CD4-positive, alpha-beta T cell treated with Interleukin-6 for 4 hours (primary cell): ENCODE measurements around the gene ZDHHC1.

Experiments used
- DNase-seq: peaks from one replicate; pipeline ENCODE4 v3.0.0-alpha.2; 2020; ENCODE audit warnings: mixed read lengths

ZDHHC1 gene, protein sequence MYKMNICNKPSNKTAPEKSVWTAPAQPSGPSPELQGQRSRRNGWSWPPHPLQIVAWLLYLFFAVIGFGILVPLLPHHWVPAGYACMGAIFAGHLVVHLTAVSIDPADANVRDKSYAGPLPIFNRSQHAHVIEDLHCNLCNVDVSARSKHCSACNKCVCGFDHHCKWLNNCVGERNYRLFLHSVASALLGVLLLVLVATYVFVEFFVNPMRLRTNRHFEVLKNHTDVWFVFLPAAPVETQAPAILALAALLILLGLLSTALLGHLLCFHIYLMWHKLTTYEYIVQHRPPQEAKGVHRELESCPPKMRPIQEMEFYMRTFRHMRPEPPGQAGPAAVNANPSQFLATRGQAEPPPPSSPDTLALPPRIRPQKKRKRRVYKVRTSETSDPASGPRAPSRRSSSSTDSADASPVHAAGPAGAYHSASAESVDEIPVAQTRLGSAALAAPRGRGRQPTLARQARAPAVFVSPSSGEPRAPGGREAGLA

DNA sequence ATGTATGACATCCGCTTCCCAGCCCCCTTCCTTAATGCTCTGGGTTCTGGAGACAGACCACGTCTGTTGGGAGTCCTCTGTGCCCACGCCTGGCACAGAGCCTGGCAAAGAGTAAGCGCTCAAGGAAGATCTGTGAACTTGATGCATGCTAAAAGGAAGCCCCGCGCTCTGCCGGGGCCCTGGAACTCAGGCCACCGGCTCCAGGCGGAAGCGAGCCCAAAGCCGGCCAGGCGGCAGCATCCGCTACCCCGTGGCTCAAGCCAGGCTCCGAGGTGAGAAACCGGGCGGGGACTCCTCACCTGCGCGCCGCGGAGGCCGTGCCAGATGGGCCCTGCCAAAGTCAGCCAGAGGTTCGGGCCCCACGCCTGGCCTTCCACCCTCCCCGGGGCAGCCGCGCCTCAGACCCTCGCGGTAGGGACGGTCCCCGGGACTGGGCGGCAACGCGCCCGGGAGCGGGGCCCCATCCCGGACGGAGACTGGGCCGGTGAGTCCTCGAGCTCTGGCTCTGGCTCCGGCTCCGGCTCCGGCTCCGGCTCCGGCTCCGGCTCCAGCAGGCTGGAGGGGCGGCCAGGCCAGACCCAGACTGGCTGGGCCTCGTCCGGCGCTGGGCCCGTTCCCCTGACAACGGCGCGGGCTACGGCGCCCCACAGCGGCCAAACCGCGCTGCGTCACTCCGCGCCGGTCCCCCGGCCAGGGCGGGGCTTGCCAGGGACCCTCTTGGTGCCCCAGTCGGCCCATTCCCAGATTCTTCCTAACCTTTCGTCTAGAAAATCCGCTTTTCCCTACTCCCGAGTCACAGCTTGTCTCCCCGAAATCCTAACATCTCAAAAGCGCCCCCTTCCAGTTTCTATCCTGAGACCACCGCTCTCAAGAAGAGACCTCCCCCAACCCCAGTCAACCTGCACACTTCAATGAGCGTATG, at the start of gene ZDHHC1:
ZDHHC1 (minus strand) TSS at position 606 of the 922 bp plus-strand sequence. CDS start 8,702 bp downstream, outside the sequence.
- peak; percentile 41 for DNase-seq

DNA sequence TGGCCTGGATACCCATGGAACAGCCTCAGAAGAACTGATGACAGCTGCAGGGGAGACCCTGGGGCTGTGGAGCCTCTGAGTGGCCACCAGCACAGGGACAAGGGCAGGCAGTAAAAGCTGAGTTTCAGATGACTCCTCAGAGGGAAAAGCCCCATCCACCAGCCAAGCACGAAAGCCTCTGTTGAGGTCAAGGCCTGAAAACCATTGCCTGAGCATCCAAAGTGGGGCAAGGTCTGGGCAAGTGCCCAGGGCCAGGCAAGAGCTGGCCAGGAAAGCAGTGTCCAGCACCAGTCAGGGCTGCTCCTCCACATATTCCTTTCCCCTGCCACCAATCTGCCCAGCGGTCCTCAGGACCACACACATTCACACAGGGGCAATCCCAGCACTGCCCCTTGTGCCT, 48.3 kb upstream of the ZDHHC1 start:
- DNase-seq = no peak

DNA sequence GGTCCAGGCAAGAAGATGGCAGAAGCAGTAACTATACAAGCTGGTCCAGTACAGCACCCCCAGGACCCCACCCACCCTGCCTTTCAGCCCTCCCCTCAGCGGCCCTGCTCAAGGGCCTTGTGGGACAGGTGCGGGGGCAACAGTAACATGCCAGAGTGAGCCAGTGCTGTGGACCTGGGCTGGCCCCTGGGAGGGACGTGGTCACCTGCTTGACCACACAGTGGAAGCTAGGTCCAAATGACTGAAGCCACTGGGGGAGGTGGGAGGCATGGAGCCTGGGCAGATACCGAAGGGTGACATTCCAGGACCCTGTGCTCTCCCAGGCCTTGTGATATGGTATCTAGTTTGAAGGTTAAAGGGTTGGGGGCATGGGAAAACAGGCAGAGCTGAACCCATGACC, 47.4 kb upstream of the ZDHHC1 start:
- no peak for DNase-seq

DNA sequence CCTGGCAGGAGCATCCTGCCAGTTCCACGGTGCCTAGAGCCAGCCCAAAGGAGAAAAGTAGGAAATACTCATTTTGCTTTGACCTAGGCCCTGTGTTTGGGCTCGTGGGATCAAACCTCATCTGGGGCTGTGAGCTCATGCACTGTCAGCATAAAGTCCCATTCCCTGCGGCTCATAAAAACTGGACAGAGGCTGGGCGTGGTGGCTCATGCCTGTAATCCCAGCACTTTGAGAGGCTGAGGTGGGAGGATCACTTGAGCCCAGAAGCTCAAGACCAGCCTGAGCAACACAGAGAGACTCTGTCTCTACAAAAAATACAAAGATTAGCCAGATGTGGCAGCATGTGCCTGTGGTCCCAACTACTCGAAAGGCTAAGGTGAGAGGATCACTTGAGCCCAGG, 46.8 kb upstream of the ZDHHC1 start:
- DNase-seq = no peak

DNA sequence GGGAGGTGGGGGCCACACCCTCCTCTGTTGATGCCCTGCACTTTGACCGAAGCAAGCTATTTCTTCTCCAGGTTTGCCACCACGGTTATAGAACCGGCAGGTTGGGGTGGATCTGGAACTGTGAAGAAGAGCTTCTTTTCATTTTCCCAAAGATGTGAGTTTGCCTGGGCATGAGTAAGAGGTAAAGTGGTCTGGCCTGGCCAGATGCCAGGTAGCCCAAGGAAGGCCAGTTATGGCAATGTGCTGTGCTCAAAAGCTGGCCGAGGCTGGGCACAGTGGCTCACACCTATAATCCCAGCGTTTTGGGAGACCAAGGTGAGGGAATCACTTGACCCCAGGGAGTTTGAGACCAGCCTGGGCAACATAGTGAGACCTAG, 46.0 kb upstream of the ZDHHC1 start:
- no peak for DNase-seq

DNA sequence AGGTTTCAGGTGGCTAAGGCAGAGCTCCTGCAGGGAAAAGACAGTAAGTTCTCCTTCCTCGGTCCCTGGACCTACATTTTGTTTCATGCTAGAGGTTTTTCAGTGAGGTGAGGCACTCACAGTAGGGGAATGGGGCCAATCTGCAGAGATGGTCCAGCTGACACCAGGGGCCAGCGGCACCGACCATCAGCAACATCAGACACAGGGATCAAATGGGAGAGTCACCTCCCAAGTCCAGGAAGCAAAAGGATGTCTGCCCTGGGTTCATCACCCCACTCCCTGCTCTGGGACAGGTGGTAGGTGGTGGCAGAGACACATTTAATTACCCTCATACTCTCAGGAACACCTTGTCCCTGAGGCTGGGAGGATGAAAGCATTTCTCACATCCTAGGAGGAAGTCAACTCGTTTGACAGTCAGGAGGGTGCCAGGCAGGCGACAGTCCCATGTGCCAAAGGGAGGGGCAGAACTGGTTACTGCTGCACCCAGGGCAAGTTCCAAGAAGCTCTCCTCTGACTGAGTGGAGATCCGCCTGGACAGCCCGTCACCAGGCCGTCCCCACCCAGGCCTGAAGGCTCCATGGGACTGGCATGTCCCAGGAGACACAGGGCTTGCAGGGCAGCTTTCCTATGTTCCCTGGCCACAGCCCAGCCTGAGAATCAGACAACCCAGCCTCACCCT, 45.5 kb upstream of the ZDHHC1 start:
- no peak for DNase-seq

DNA sequence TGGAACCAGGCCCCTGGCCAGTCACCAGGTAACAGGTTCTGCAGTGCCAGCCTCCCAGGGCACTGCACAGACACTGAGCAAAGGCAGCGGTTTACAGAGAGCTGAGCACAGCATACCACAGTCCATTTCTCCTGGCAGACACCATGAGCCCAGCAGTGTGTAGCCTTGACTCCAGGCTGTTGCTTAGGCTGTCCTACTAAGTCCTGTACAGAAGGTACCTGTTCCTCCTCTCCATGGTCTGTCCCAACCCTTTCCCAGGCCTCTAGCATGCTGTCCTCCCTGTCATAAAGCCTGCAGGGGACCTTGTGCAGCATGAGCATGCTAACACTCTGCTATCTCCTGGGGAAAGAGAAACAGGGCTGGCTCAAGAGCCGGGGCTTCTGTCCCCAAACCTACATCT, 44.7 kb upstream of the ZDHHC1 start:
- no peak for DNase-seq

DNA sequence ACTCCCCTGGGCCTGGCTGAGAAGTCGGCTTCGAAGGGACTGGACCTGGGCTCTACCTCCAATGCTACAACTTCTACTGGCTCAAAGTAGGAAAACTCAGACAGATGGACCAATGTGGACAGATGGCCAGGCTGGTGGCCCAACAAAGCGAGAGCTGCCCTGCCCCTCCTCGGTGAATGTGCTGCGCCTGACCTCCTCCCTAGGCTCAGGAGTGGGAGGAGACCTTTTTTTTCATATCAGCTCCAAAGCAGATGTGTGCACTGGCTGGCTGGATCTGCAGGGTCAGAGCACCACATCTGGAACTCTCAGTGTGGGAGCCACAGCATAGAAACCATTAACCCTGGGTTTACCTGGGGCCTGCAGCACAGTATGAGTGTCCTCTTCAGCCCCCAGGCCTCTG, 43.9 kb upstream of the ZDHHC1 start:
- DNase-seq = no peak

DNA sequence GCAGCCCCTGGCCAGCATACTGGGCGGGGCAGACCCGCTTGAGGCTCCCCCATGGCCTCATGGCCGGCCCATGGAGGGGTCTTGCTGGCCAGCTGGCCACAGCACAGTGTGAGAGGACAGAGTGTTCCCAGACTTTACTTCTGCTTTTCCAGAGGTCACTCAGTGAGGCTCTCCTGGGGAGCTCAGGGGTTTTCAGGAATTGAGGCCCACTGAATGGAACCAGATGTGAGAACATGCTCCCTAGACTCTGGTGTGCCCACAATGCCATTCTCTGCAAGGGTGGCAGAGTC, 43.5 kb upstream of the ZDHHC1 start:
- no peak for DNase-seq

DNA sequence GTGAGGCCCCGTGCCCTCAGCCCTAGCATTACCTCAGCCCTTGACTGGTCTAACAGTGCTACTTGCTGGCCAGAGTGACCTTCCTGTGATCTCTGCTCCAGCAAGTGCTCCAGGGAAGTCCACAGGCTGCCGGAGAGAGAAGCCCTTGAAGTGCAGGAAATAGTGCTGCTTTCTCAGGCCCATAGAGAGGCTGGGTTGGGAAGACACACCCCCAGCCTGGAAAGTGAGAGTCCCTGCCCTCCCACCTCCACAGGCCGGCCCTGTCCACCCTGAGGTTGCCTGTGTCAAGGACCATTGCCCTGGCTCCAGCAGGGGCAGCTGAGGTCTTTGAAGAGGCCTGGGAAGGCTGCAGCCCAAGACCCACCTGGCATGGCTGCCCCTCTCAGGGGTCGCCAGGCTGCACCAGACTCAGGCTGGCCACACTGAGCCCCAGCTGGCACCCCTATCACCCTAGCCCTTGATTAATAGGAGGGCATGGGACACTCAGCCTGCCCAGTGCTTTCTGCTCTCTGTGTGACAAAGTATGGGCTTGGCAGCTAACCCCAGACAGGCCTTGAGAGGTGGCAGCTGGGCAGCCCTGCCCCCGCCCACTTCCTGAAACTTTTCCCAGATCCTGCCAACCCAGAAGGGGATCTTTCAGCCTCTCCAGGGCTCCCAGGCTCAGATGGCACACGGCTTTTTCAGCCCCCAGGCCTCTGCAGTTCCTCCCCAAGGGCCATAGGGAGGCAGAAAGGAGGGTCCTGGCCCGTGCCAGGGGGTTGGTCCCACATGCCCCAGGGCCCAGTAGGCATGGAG, 43.0 kb upstream of the ZDHHC1 start:
- no peak for DNase-seq

DNA sequence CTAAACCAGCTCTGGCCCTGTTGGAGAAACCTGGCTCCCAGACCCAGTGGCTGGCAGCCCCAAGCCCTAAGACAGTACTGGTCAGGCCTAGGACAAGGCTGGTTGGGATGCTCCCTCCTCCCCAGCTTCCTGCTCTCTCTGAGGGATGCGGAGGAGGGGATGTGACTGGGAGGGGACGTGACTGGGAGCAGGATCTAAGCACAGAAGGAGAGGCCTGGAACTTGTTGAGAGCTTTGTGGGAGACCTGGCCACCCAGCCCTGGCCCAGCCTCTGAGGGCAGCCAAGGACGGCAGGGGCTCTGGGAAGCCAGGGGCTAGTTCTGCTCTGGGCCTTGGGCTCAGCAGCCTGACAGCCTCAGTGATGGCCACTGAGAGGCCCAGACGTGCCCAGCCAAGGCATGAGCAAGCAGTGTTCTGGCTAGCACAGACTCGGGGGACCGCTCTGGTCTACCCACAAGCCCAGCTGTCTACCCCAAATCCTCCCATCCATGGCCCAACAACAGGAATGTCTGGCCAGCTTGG, 41.9 kb upstream of the ZDHHC1 start:
- no peak for DNase-seq

DNA sequence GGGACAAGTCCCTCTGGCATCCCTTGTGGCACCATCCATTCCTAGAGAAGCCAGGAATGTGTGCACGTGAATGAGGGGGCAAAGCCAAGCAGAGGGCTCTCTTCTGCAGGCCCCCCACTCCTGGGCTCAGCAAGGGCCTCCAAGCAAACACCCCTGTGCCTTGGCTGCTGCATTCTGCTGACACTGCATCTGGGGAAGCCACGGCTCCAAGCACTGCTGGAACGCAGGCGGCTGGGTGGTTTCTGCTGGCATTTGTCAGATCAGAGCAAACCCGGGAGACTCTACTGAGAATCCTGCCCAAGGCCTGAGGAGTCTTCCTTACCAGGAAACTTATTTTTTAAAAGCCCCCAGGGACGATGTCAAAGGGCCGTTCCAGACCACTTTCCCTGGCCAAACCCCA, 41.3 kb upstream of the ZDHHC1 start:
- no peak for DNase-seq

DNA sequence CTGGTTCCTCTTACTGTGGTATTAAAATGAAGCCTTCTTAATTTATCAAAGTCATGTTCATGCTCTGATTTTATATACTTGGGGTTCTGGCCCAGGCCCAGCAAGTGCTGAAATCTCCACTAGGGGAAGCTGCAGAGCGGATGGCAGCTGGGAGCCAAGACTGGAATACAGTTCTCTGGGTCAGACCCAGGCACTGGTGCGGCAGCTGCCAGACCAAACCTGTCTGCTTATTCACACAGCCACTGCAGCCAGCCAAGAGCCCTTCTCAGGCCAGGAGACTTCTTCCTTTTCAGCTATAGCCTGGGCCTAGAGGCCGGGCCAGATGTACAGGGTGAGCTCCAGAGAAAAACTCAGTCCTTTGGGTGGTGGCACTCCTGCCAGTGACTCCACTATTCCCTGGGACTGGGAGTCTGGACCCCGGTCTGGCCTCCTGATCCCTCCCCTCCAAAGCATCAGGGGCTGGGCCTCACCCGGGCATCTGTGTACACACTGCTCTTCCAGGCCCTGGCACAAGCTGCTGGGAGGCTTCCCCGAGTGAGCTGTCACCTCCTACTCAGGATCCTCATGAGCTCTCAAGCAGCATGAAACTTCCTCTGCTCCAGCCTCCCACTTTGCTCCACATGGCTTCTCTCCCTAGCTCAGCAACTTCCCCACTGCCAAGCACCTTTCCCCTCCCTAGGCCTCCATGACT, 40.3 kb upstream of the ZDHHC1 start:
- no peak for DNase-seq

DNA sequence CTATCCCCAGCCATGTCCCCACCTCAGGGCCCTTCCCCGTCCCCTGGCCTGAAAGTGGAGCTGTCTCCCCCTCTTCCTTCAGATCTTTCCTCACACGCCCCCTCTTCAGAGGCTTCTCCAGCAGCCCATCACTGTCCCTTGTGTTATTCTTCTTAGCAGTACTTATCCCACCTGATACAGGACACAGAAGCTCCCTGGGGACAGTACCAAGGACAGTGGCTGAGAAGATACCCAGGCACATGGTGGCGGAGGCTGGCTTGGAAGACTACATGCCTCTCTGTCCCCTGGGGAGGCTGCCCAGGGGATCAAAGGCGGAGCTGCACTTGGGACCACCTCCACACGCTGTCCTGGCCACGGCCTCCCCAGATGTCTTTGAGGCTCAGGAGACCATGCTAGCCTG, 38.6 kb upstream of the ZDHHC1 start:
- no peak for DNase-seq

DNA sequence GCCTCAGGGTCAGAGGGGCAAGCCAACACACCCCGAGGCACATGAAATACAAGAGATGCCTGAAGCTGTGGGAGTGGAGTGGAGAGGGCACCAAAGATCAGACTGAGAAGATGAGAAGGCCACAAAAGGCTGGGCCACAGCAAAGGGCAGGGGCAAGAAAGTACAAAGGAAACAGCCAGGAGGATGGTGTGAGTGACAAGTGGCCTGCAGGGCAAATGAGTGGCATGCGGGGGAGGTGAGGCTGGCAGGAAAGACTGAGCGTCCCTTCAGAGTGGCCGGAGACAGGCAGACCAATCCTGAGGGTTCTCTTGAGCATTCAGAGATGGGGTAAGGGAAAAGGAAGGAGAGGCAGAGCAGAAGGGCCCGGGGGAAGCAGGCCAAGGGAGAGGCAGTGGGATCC, 37.8 kb upstream of the ZDHHC1 start:
- no peak for DNase-seq

DNA sequence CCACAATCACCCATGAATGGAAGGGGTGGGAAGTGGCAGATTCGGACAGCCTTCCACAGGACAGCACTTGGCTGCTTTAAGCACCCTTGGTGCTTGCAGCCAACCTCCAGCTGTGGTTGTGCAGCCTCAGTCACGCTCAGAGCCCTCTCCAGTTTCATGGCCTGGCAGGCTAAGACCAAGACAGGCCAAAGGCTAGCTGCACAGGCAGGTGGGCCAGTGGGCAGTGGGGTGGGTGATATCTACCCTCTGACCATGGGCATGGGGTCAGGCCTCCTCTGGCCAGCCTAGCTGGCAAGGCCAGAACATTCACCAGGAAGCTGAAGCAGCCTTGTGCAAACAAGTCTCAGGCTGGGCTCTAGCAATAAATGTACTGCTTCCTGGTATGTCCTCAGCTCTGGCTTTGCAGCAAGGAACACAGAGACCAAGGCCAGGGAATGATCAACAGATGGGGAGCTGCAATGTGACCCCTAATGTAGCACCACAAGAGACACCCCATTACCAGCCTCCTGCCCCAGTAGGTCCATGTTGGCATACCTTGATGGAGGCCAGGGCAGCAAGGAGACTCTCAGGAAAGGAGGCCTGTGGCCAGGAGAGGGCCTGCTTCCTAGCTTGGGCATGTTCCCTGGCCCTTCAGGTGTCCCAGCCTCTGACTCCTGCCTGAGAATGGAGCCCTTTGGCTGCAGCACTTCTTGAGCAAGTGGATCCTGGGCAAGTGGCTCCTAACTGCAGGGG, 35.6 kb upstream of the ZDHHC1 start:
- DNase-seq = no peak

DNA sequence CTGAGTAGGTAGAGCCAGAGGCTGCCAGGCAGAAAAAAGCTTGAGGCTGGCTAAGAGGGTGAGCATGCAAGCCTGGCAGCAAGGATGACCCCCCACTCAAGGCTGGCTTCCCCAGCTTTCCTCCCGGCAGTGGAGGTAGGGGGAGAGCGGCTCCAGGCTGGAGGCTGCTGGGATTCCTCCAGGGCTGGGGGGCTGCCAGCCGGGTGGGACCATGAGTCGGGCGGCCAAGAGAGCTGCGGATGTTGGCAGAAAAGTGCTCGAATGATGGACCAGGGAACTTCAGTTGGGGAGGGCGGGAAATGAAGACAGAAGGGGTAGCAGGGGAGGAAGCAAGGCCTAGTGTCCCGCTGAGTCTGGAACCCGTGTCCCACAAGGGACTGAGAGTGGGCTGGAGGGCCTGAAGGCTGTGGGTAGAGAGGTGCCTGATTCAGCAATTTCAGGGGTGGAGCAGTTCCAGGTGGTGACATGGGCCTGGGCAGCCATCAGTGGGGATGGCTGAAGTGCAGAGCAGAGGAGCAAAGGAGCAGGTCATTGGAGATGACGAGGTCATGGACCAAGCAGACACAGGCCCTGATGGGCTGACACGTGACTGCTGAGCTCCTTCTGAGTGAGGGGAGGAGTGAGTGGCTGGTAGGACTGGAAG, 34.9 kb upstream of the ZDHHC1 start:
- DNase-seq = no peak

DNA sequence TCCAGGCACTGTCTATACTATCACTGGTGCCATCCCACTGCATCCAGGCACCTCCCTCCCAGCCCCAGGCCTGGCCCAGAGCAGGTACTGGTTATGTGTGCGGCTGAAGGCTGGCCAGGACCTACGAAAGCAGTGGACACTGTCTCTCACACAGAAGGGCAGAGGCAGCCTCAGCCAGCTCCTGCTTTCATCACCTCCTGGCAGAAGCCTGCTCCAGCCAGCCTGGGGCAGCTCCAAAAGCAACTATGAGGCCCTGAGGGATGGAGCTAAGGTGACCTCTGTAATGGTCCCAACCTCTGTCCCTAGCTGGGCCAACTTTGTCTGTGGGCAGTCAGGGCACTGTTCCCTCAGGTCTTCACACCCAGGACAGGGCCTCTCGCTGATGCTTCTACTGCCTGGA, 33.5 kb upstream of the ZDHHC1 start:
- DNase-seq = no peak

DNA sequence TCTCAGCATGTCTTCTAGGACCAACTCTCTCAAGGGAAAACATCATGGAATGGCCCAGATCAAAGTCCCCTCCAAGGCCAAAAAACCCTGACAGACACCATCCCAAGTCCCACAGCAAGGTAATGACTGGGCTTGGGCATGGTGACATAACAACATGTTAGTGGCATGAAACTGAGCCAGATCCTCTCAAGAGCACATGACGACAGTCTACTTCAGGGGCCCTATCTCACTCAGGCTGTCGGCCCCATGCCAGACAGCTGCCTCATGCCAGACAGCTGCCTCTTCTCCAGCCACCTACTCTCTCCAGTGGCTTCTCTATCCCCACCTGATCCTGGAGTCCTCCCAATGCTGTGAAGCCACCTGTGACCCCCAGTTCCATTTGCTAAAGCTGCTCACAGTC, 33.1 kb upstream of the ZDHHC1 start:
- no peak for DNase-seq

DNA sequence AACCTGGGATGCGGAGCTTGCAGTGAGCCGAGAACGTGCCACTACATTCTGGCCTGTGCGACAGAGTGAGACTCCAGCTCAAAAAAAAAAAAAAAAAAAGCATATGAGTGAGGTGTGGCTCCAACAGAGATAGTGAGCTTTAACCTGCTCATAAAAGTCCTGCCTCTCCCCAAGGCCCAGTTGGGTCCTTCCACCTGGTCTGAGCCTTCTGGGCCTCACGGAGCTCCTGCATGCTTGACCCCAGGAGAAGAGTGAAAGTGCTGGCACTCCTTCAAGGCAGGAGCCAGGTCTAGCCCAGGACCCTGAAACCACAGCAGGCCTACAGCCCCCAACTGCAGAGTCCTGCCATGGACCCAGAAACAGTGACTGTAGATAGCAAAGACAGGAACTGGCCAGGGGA, 32.3 kb upstream of the ZDHHC1 start:
- no peak for DNase-seq
